GM12872 (cell line): ENCODE results near the gene ERMAP.

Source experiments
- TF ChIP-seq, protein P1 (sequence below): IDR thresholded peaks from 3 replicates; pipeline ENCODE4 v1.5.1; 2011; ENCODE audit warnings: low read depth, mild to moderate bottlenecking, low read length, moderate library complexity; ENCODE audit not compliant: insufficient read depth

Gene ERMAP

DNA sequence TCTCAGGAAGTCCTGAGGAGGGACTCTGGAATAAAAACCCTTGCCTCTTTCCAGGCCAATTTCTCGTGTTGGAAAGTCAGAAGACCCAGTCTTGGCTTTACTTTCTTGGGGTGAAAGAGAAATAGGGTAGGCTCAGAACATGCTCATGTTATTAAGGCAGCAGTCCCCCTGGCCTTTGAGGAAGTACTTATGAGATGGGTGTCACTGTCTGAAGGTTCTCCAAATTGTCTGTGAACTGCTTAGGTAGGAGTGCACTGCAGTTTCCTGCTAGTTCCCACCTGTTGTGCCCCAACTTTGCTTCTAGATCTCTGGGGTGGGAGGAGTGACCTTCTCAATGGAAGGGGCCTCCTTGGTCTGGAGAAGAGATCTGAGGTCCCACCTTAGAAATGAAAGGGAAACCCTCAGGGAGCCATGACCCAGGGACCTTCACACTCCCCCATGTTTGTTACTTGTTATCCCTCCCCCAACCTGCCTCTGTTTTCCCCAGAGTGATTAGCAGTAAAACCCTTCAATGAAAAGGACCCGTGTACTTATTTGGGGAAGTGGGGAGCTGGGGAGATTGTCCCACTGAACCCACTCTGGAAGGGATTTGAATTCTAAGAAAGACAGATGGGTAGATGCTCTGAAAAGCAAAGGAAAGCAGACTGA is 35.2 kb downstream of the ERMAP start:
- TF ChIP-seq, protein P1, sequence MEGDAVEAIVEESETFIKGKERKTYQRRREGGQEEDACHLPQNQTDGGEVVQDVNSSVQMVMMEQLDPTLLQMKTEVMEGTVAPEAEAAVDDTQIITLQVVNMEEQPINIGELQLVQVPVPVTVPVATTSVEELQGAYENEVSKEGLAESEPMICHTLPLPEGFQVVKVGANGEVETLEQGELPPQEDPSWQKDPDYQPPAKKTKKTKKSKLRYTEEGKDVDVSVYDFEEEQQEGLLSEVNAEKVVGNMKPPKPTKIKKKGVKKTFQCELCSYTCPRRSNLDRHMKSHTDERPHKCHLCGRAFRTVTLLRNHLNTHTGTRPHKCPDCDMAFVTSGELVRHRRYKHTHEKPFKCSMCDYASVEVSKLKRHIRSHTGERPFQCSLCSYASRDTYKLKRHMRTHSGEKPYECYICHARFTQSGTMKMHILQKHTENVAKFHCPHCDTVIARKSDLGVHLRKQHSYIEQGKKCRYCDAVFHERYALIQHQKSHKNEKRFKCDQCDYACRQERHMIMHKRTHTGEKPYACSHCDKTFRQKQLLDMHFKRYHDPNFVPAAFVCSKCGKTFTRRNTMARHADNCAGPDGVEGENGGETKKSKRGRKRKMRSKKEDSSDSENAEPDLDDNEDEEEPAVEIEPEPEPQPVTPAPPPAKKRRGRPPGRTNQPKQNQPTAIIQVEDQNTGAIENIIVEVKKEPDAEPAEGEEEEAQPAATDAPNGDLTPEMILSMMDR, result no peak

DNA sequence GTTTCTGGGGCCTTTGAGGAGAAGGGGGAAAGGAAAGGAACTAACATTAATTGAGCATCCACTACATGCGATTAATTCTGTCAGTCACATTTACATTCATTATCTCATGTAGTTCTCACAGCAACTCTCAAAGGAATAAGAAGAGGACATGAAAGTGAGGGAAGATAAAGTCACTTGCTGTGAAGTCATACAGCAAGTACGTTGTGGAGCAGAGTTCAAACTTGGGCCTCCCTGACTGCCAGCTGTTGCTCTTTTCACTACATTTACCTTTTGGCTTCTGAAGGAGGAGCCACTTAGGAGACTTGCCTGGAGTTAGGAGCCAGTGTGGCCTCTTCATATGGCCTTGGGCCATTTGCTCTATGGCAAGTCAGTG is 35.7 kb downstream of the ERMAP start:
- TF ChIP-seq, protein P1, result no peak

DNA sequence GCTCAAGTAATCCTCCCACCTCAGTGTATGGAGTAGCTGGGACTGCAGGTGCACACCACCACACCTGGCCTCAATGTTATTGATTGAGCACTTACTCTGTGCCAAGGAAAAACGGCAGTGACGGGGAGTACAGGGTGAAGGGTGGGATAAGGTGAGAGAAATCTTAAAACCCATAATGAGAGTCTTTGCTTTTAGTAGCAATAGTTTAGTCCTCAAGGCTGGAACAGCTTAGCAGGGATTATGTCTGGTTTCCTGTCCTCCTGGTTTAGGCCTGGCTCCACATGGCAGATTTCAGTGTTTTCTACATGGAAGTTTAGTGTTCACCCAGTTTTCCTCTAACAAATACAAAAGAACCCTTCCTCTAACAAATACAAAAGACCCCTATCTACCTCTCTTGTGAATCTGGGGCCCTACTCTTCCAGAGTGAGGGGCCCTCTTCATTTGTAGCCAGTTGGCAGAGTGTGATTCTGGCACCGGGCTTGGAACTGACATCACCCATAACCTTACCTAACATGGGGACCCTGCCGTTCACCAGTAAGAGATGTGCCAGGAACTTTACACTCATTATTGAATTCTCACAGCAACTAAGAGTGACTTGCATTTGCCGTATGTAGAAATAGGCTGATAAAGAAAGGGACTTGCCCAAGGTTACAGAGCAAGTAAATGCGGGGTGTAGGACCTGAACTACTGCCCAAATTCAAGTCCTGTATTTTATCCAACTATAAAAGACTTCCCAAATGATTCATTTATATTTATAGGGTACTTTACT is 36.4 kb downstream of the ERMAP start:
- TF ChIP-seq, protein P1, result no peak

DNA sequence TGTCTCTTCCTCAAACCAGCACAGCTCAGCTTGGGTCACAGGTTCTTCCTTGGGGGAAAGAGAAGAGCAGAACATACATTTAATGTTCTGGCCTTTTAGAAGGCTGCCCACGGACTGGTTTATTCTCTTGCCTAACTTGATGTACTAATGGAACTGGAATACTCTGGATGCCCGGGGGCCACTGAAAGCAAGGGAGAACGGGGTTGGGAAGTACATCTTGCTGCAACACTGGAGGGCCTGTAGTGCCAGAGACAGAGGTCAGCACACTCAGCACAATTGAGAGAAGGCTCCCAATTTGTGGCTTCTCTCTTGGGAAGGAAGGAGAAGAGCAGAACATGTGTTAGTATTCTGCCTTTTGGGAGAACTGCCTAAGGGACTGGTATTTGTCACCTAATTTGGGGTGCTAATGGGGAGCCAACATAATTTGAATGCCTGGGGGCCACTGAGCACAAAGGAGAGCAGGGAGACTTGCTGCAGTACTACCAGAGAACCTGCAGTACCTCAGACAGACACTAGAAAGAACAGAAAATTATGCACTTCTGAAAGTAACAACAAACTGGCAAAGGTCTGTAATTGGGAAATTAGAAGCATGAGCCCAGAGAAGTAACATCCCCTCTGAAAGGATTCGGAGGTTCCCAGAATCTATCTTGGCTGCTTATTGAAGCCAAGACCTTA is 43.6 kb downstream of the ERMAP start:
- TF ChIP-seq, protein P1, result no peak

DNA sequence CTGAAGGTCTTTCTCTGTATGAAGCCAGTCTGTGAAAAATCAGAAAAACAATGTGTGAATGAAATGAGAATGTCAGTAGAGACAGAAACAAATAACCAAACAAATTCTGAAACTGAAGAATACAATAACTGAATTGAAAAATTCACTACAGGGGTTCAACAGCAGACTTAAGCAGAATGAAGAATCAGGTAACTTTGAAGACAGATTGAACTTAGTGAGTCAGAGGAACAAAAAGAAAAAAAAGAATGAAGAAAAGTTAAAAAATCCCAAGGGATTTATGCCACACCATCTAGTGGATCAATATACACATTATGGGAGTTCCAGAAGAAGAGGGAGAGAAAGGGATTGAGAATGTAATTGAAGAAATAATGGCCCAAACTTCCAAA is 44.1 kb downstream of the ERMAP start:
- TF ChIP-seq, protein P1, result no peak

DNA sequence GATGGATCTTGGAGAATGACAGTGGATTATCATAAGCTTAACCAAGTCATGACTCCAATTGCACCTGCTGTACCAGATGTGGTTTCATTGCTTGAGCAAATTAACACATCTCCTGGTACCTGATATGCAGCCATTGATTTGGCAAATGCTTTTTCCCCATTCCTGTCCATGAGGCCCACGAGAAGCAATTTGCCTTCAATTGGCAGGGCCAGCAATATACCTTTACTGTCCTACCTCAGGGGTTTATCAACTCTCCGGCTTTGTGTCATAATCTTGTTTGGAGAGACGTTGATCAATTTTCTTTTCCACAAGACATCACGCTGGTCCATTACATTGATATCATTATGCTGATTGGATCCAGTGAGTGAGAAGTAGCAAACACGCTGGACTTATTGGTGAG is 49.6 kb downstream of the ERMAP start:
- TF ChIP-seq, protein P1, result no peak

DNA sequence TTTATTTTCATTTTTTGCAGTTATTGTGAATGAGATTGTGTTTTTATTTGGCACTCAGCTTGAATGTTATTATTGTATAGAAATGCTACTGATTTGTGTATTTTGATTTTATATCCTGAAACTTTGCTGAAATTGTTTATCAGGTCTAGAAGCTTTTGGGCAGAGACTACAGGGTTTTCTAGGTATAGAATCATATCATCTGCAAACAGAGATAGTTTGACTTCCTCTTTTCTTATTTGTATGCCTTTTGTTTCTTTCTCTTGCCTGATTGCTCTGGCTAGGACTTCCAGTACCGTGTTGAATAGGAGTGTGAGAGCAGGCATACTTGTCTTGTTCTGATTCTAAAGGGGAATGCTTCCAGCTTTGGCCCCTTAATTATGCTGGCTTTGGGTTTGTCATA is 56.7 kb downstream of the ERMAP start:
- TF ChIP-seq, protein P1, result no peak
